Measurements from ENCODE around the gene GTF3A.
"Not testable (repeated sequence)": the region's sequence is repeated elsewhere in the genome, so short reads cannot be mapped to it uniquely, and the experiment has no call there.

The GTF3A gene

GRCh38 chr13:27424246-27425157, at the start of gene GTF3A:
TSS of gene GTF3A (plus strand) at chr13:27424619.
- peak; percentile 94 for DNase-seq

- DNase-seq, result peak; percentile 87
Observed at GRCh38 chr13:27374650-27375049, 49.8 kb upstream of the GTF3A start.

GRCh38 chr13:27375686-27376326, 48.6 kb upstream of the GTF3A start:
- DNase-seq, result peak; percentile 80

GRCh38 chr13:27379126-27379525, 45.3 kb upstream of the GTF3A start:
- no peak for DNase-seq

GRCh38 chr13:27379694-27380641, 44.5 kb upstream of the GTF3A start:
- peak; percentile 78 for DNase-seq

GRCh38 chr13:27381601-27382000, 42.8 kb upstream of the GTF3A start:
- DNase-seq, result no peak

- DNase-seq, result peak; percentile 39
Observed at GRCh38 chr13:27383104-27383921, 41.1 kb upstream of the GTF3A start.

GRCh38 chr13:27384285-27384684, 40.1 kb upstream of the GTF3A start:
- DNase-seq, result no peak

- no peak for DNase-seq
Observed at GRCh38 chr13:27388241-27388640, 36.2 kb upstream of the GTF3A start.

GRCh38 chr13:27389891-27390290, 34.5 kb upstream of the GTF3A start:
- no peak for DNase-seq

GRCh38 chr13:27391471-27391870, 32.9 kb upstream of the GTF3A start:
- DNase-seq, result peak; percentile 15

- no peak for DNase-seq
Observed at GRCh38 chr13:27393101-27393500, 31.3 kb upstream of the GTF3A start.

- DNase-seq, result peak; percentile 84
Observed at GRCh38 chr13:27395007-27395510, 29.4 kb upstream of the GTF3A start.

- DNase-seq, result no peak
Observed at GRCh38 chr13:27396252-27396846, 28.1 kb upstream of the GTF3A start.

- no peak for DNase-seq
Observed at GRCh38 chr13:27398360-27398759, 26.1 kb upstream of the GTF3A start.

- DNase-seq, result not testable (repeated sequence)
Observed at GRCh38 chr13:27400405-27400804, 24.0 kb upstream of the GTF3A start.

GRCh38 chr13:27401210-27401609, 23.2 kb upstream of the GTF3A start:
- no peak for DNase-seq

GRCh38 chr13:27403203-27403678, 21.2 kb upstream of the GTF3A start:
- no peak for DNase-seq

GRCh38 chr13:27403727-27404385, 20.6 kb upstream of the GTF3A start:
- no peak for DNase-seq

GRCh38 chr13:27404680-27405079, 19.7 kb upstream of the GTF3A start:
- DNase-seq, result no peak
